GM19240 (cell line): Measurements from ENCODE around the gene CDH8.

ENCODE experiments used
- DNase-seq: peaks from one replicate; pipeline ENCODE4 v3.0.0; 2011; ENCODE audit warnings: low spot score; ENCODE audit not compliant: insufficient read length

The CDH8 gene

GRCh38 chr16:62029947-62030346 is 6.3 kb downstream of the CDH8 start:
- DNase-seq: no peak

- no peak for DNase-seq
Observed at GRCh38 chr16:62022688-62023087, 13.6 kb downstream of the CDH8 start.

- DNase-seq: no peak
Observed at GRCh38 chr16:62021161-62021581, 15.1 kb downstream of the CDH8 start.

GRCh38 chr16:62020681-62021080 is 15.6 kb downstream of the CDH8 start:
- no peak for DNase-seq

- no peak for DNase-seq
Observed at GRCh38 chr16:62019851-62020250, 16.4 kb downstream of the CDH8 start.

- DNase-seq: no peak
Observed at GRCh38 chr16:62018301-62019060, 17.8 kb downstream of the CDH8 start.

- no peak for DNase-seq
Observed at GRCh38 chr16:62014319-62014923, 21.8 kb downstream of the CDH8 start.

GRCh38 chr16:62010186-62010585 is 26.1 kb downstream of the CDH8 start:
- DNase-seq: no peak

- DNase-seq: no peak
Observed at GRCh38 chr16:61998460-61998859, 37.8 kb downstream of the CDH8 start.

GRCh38 chr16:61993108-61993507 is 43.1 kb downstream of the CDH8 start:
- DNase-seq: no peak

GRCh38 chr16:61987474-61988012 is 48.7 kb downstream of the CDH8 start:
- DNase-seq: no peak

GRCh38 chr16:61969077-61969382 is 67.2 kb downstream of the CDH8 start:
- DNase-seq: no peak

GRCh38 chr16:61968242-61969076 is 67.8 kb downstream of the CDH8 start:
- no peak for DNase-seq

- DNase-seq: no peak
Observed at GRCh38 chr16:61957075-61957855, 79.0 kb downstream of the CDH8 start.

- no peak for DNase-seq
Observed at GRCh38 chr16:61952841-61953240, 83.4 kb downstream of the CDH8 start.

GRCh38 chr16:61948414-61948813 is 87.8 kb downstream of the CDH8 start:
- no peak for DNase-seq

GRCh38 chr16:61946019-61946418 is 90.2 kb downstream of the CDH8 start:
- no peak for DNase-seq

- DNase-seq: no peak
Observed at GRCh38 chr16:61945511-61945910, 90.7 kb downstream of the CDH8 start.

- DNase-seq: no peak
Observed at GRCh38 chr16:61944004-61944403, 92.2 kb downstream of the CDH8 start.

GRCh38 chr16:61940611-61941010 is 95.6 kb downstream of the CDH8 start:
- DNase-seq: no peak

GRCh38 chr16:61937646-61938045 is 98.6 kb downstream of the CDH8 start:
- DNase-seq: no peak
